ENCODE data around the gene MRPL51. TPM values are rescaled to one million over a fixed set of nuclear protein-coding genes. Genes with fewer than 3 reads are reported as not detected.

The MRPL51 gene
- total and polyA plus RNA-seq, 2 experiments from 2014 or later: 93.9 to 463 TPM

DNA sequence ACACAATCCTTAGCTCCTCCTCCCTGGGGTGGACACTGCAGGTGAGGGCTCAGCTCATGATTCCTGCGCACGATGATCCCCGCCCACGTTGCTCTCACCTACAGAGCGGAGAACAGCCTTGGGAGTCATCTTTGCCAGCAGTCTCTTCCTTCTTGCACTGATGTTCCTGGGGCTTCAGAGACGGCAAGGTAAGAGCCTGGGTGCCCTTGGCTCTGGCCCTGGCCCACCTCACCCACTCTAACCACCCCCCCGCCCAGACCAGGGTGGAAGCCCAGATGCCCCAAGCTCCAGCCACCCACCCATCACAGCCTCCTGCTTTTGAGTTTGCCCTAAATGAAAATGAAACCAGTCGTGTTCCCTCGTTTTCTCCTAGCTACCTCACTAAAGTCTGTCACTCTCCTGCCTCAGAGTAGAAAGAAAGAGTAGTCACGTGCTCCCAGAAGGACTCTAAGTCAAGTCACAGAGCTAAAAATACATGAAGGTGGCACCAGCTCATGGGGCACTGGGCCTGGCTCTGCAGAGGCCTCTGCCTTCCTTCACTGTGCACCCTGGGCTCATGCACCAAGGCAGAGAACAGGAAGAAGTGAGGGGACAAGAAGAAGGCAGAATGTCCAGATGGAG lies 32.2 kb downstream of the MRPL51 start (continued):
- TF ChIP-seq ZNF462 (CRISPR knock-in tag; IDR thresholded peaks at IDR 0.05): no peak
- TF ChIP-seq ZNF114 (CRISPR knock-in tag; IDR thresholded peaks at IDR 0.05): no peak
- no peak for TF ChIP-seq STAT1 (IDR thresholded peaks at IDR 0.05; ENCODE audit: unreplicated experiment)

DNA sequence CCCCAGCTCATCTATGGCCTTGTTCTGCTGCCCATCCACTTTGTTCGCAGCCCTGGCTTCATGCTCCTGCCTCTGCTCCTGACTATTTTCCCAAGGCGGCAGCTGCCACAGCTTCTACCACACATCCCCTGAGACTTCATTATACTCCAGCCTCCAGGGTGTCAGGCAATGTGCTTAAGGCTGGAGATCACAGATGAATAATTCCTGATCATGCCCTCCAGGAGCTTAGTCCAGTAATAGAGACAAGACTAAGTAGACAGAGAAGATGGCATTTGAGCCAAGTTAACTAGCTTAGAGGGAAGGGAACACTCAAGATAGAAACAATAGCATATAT lies 34.1 kb downstream of the MRPL51 start:
- Histone ChIP-seq H3K27ac (ENCODE audit: low read depth) (no peak overlapping the region), H4K20me1 (replicated peaks; ENCODE audit: insufficient read depth) (no peaks in the 10 kb centered on the region), H3K9me2 (ENCODE audit: insufficient read depth) (no peaks in the 10 kb centered on the region), H3K79me2 (replicated peaks; ENCODE audit: insufficient read depth) (no peaks in the 10 kb centered on the region), H3F3A (replicated peaks; ENCODE audit: low read depth) (no peaks in the 10 kb centered on the region), H2AFZ (no peak overlapping the region), H3K27me3 (ENCODE audit: insufficient read depth) (no peaks in the 10 kb centered on the region), H3K36me3 (ENCODE audit: insufficient read depth) (peaks cover under 1% of the 10 kb centered on the region; the same call in 1 of the 2 replicates), H3K4me3 (no peak overlapping the region), H3K4me2 (no peak overlapping the region), H3K4me1 (ENCODE audit: insufficient read depth) (no peaks in the 10 kb centered on the region)
- H3K9me3 Mint-ChIP-seq: no peaks in the 10 kb centered on the region
- H3K27ac Mint-ChIP-seq: no peak overlapping the region
- H3K4me1 Mint-ChIP-seq: no peaks in the 10 kb centered on the region
- no peak for DNase-seq (ENCODE audit: low spot score)
- no peak for TF ChIP-seq ZNF331 (CRISPR knock-in tag; IDR thresholded peaks at IDR 0.05; ENCODE audit: low read depth)
- ATAC-seq: no peak
- H3K4me3 Mint-ChIP-seq: no peak overlapping the region
- peaks cover 8% of the 10 kb centered on the region for H3K27me3 Mint-ChIP-seq (ENCODE audit: insufficient read depth, low read depth, poor library complexity)
- H3K36me3 Mint-ChIP-seq (ENCODE audit: low read depth): peaks cover 35% of the 10 kb centered on the region
